ENCODE data around the gene SDK1.

The SDK1 gene

DNA sequence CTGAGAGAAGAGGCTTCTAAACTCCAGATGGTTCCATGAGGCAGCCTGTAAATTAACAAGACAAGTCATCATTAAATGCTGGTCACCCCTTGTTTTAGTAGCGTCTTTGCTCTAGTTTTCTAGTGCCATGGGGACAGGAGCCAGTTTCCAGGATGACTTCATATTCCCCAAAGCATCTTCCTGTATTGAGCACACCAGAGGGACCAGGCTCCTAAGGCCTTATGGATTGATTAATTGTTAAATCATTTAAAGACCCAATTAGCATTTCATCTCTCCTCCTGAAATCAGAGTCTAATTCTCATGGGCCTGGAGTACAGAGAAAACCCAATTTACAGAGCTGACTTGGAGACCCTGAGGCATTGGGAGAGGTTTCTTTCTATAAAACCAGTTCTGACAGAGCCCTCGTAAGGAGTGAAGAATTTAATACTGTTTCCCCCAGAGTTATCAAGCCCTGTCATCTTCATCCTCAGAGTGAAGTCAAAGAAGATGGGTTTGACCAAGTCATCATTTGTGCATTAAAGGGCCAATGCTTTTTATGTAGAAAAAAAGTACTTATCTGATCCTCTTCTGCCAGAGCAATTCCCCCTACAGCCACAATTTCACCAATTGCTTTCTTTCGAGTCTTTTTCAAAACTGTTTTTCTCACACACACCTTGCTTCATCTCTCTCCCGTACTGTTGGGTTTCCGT, 678.7 kb downstream of the SDK1 start:
- no peak overlapping the region for H3K27ac ChIP-seq (ENCODE audit: low read length)
- no peaks in the 10 kb centered on the region for H3K9me3 ChIP-seq (ENCODE audit: insufficient read depth, low read length, severe bottlenecking)
- DNase-seq (no peak), ATAC-seq (ENCODE audit: insufficient read depth, low read depth) (no peak)
- no peak overlapping the region for H3K4me3 ChIP-seq (ENCODE audit: low read depth in 1 of 2, low read length in 2 of 2)
- H3K27me3 ChIP-seq (ENCODE audit: insufficient read depth, low read length, poor library complexity), result no peaks in the 10 kb centered on the region
- H3K9ac ChIP-seq (ENCODE audit: low read depth, low read length), result no peak overlapping the region
- no peak overlapping the region for H3K4me2 ChIP-seq (ENCODE audit: insufficient read depth, low read length)
- no peaks in the 10 kb centered on the region for H3K4me1 ChIP-seq (ENCODE audit: insufficient read depth, low read length)
- H4K20me1 ChIP-seq (ENCODE audit: insufficient read depth, low read length), result no peaks in the 10 kb centered on the region
- H2AFZ ChIP-seq (ENCODE audit: low read depth, low read length), result no peak overlapping the region
- H3K36me3 ChIP-seq (ENCODE audit: insufficient read depth, low read length), result no peaks in the 10 kb centered on the region
- H3K79me2 ChIP-seq (ENCODE audit: insufficient read depth, low read length), result no peaks in the 10 kb centered on the region
- TF ChIP-seq, protein P1, sequence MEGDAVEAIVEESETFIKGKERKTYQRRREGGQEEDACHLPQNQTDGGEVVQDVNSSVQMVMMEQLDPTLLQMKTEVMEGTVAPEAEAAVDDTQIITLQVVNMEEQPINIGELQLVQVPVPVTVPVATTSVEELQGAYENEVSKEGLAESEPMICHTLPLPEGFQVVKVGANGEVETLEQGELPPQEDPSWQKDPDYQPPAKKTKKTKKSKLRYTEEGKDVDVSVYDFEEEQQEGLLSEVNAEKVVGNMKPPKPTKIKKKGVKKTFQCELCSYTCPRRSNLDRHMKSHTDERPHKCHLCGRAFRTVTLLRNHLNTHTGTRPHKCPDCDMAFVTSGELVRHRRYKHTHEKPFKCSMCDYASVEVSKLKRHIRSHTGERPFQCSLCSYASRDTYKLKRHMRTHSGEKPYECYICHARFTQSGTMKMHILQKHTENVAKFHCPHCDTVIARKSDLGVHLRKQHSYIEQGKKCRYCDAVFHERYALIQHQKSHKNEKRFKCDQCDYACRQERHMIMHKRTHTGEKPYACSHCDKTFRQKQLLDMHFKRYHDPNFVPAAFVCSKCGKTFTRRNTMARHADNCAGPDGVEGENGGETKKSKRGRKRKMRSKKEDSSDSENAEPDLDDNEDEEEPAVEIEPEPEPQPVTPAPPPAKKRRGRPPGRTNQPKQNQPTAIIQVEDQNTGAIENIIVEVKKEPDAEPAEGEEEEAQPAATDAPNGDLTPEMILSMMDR (IDR thresholded peaks at IDR 0.05; ENCODE audit: borderline replicate concordance, extremely low read depth, low read length, poor library complexity, severe bottlenecking), result no peak
- TF ChIP-seq EZH2 (IDR thresholded peaks at IDR 0.05; ENCODE audit: borderline replicate concordance, low read depth, low read length, severe bottlenecking), result no peak

DNA sequence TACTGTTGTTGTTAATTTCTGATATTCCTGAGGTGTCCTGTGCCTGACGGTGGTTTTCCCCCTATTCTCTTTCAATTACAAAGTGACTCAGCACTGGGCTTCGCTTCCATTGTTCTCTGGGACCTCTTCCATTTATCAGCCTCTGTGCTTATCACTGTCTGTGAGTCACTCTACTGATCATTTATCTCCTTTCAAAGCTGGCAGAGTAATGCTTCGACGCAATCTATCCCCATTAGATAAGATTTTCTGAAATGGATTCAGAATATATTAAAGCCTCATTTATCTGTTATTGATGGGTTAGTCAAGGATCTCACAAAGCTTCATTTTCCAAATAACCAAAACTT, 679.2 kb downstream of the SDK1 start:
- Histone ChIP-seq H3K79me2 (ENCODE audit: insufficient read depth, low read length) (no peaks in the 10 kb centered on the region), H2AFZ (ENCODE audit: low read depth, low read length) (no peak overlapping the region), H3K27me3 (ENCODE audit: insufficient read depth, low read length, poor library complexity) (no peaks in the 10 kb centered on the region), H3K4me1 (ENCODE audit: insufficient read depth, low read length) (no peaks in the 10 kb centered on the region), H3K4me3 (ENCODE audit: low read depth in 1 of 2, low read length in 2 of 2) (no peak overlapping the region), H3K9ac (ENCODE audit: low read depth, low read length) (no peak overlapping the region), H3K27ac (ENCODE audit: low read length) (no peak overlapping the region), H3K36me3 (ENCODE audit: insufficient read depth, low read length) (no peaks in the 10 kb centered on the region), H4K20me1 (ENCODE audit: insufficient read depth, low read length) (no peaks in the 10 kb centered on the region), H3K9me3 (ENCODE audit: insufficient read depth, low read length, severe bottlenecking) (no peaks in the 10 kb centered on the region), H3K4me2 (ENCODE audit: insufficient read depth, low read length) (no peak overlapping the region)
- ATAC-seq (ENCODE audit: insufficient read depth, low read depth), result no peak
- TF ChIP-seq, protein P1 (IDR thresholded peaks at IDR 0.05; ENCODE audit: borderline replicate concordance, extremely low read depth, low read length, poor library complexity, severe bottlenecking), result no peak
- TF ChIP-seq EZH2 (IDR thresholded peaks at IDR 0.05; ENCODE audit: borderline replicate concordance, low read depth, low read length, severe bottlenecking), result no peak
- DNase-seq, result no peak

DNA sequence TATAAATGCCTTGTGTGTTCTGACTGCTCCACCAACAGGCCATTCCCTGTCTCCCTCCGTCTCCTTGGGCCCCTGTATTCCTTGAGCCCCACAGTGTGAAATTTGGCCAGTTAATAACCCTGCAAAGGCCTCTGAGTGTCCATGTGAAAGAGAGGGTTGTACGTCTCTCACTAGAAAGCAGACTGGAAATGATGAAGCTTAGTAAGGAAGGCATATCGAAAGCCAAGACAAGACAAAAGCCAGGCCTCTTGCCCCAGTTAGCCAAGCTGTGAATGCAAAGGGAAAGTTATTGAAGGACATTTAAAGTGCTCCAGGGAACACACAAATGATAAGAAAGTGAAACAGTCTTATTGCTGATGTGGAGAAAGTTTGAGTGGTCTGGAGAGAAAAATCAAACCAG, 680.2 kb downstream of the SDK1 start:
- Histone ChIP-seq H3K36me3 (ENCODE audit: insufficient read depth, low read length) (no peaks in the 10 kb centered on the region), H3K4me1 (ENCODE audit: insufficient read depth, low read length) (no peaks in the 10 kb centered on the region), H3K9me3 (ENCODE audit: insufficient read depth, low read length, severe bottlenecking) (no peaks in the 10 kb centered on the region), H4K20me1 (ENCODE audit: insufficient read depth, low read length) (no peaks in the 10 kb centered on the region), H3K79me2 (ENCODE audit: insufficient read depth, low read length) (no peaks in the 10 kb centered on the region), H3K4me2 (ENCODE audit: insufficient read depth, low read length) (no peak overlapping the region), H3K27me3 (ENCODE audit: insufficient read depth, low read length, poor library complexity) (no peaks in the 10 kb centered on the region), H3K4me3 (ENCODE audit: low read depth in 1 of 2, low read length in 2 of 2) (no peak overlapping the region), H3K9ac (ENCODE audit: low read depth, low read length) (no peak overlapping the region), H3K27ac (ENCODE audit: low read length) (no peak overlapping the region), H2AFZ (ENCODE audit: low read depth, low read length) (no peak overlapping the region)
- no peak for TF ChIP-seq EZH2 (IDR thresholded peaks at IDR 0.05; ENCODE audit: borderline replicate concordance, low read depth, low read length, severe bottlenecking)
- TF ChIP-seq, protein P1 (IDR thresholded peaks at IDR 0.05; ENCODE audit: borderline replicate concordance, extremely low read depth, low read length, poor library complexity, severe bottlenecking), result no peak
- no peak for ATAC-seq (ENCODE audit: insufficient read depth, low read depth)
- DNase-seq, result no peak
